GM19395 (cell line): Measurements from ENCODE around the gene ELFN1.

Experiments
- ATAC-seq: cut with Tn5 transposase; IDR thresholded peaks from one replicate; pipeline ENCODE4 v1.9.1; 2021; ENCODE audit warnings: mild to moderate bottlenecking, moderate library complexity; ENCODE audit not compliant: unreplicated experiment

Gene ELFN1

GRCh38 chr7:1738956-1739355, 68.9 kb downstream of the ELFN1 start:
- ATAC-seq: no peak

- ATAC-seq: no peak
These were observed 69.5 kb downstream of the ELFN1 start for GRCh38 chr7:1739593-1739992.

GRCh38 chr7:1740214-1740613, 70.1 kb downstream of the ELFN1 start:
- ATAC-seq: no peak

- no peak for ATAC-seq
These were observed 71.2 kb downstream of the ELFN1 start for GRCh38 chr7:1741246-1741645.

- ATAC-seq: no peak
These were observed 71.9 kb downstream of the ELFN1 start for GRCh38 chr7:1741751-1742554.

- no peak for ATAC-seq
These were observed 72.7 kb downstream of the ELFN1 start for GRCh38 chr7:1742555-1743303.

GRCh38 chr7:1743481-1744230, 73.6 kb downstream of the ELFN1 start:
- no peak for ATAC-seq

GRCh38 chr7:1744296-1745017, 74.4 kb downstream of the ELFN1 start:
- ATAC-seq: no peak

GRCh38 chr7:1745018-1745532, 75.0 kb downstream of the ELFN1 start:
- ATAC-seq: no peak

GRCh38 chr7:1745576-1746490, 75.8 kb downstream of the ELFN1 start:
- no peak for ATAC-seq

- no peak for ATAC-seq
These were observed 76.5 kb downstream of the ELFN1 start for GRCh38 chr7:1746491-1746975.

- ATAC-seq: no peak
These were observed 77.1 kb downstream of the ELFN1 start for GRCh38 chr7:1747004-1747801.

GRCh38 chr7:1748076-1748838, 78.2 kb downstream of the ELFN1 start:
- no peak for ATAC-seq

- no peak for ATAC-seq
These were observed 78.7 kb downstream of the ELFN1 start for GRCh38 chr7:1748839-1749173.

GRCh38 chr7:1749351-1749863, 79.3 kb downstream of the ELFN1 start:
- no peak for ATAC-seq

- no peak for ATAC-seq
These were observed 79.9 kb downstream of the ELFN1 start for GRCh38 chr7:1749864-1750466.

- ATAC-seq: no peak
These were observed 80.5 kb downstream of the ELFN1 start for GRCh38 chr7:1750541-1751021.
